Smooth muscle cell (in vitro differentiated cells): Measurements from ENCODE around the gene MGAT3. TPM values are rescaled to one million over a fixed set of nuclear protein-coding genes. Genes with fewer than 3 reads are reported as not detected.
A peak's percentile ranks its signal among the peaks of the same experiment; 100 is the strongest.

Experiments used
- DNase-seq: peaks from one replicate; lab custom pipeline; 2025; ENCODE audit not compliant: unreplicated experiment; lab: John Stamatoyannopoulos, UW
- H2AFZ ChIP-seq: fragments of 200-600 bp; sonication (generic); 2 replicates; pipeline ENCODE4 v1.6.0; 2016; ENCODE audit warnings: antibody characterized with exemption, low read depth, mild to moderate bottlenecking
- H3F3A ChIP-seq: fragments of 200-600 bp; sonication (generic); 2 replicates; pipeline ENCODE4 v1.6.0; 2017; ENCODE audit warnings: antibody characterized with exemption, low read depth
- H3K27ac ChIP-seq: fragments of 200-600 bp; sonication (generic); 2 replicates; pipeline ENCODE4 v1.5.1; 2016; ENCODE audit warnings: low read depth, mild to moderate bottlenecking
- H3K27me3 ChIP-seq: fragments of 200-600 bp; sonication (generic); 2 replicates; pipeline ENCODE4 v1.6.1; 2016; ENCODE audit warnings: low read depth, mild to moderate bottlenecking
- H3K36me3 ChIP-seq: fragments of 200-600 bp; sonication (generic); 2 replicates; pipeline ENCODE4 v1.5.1; 2016; ENCODE audit warnings: low read depth
- H3K4me1 ChIP-seq: fragments of 200-600 bp; sonication (generic); 2 replicates; pipeline ENCODE4 v1.5.1; 2016; ENCODE audit warnings: low read depth
- H3K4me2 ChIP-seq: fragments of 200-600 bp; sonication (generic); 2 replicates; pipeline ENCODE4 v1.6.0; 2016; ENCODE audit warnings: mild to moderate bottlenecking
- H3K4me3 ChIP-seq: fragments of 200-600 bp; sonication (generic); 2 replicates; pipeline ENCODE4 v1.5.1; 2016; ENCODE audit warnings: mild to moderate bottlenecking
- H3K79me2 ChIP-seq: fragments of 200-600 bp; sonication (generic); 2 replicates; pipeline ENCODE4 v1.6.0; 2016; ENCODE audit warnings: low read depth, mild to moderate bottlenecking
- H3K9ac ChIP-seq: fragments of 200-600 bp; sonication (generic); 2 replicates; pipeline ENCODE4 v1.6.0; 2016; ENCODE audit warnings: low read depth
- H3K9me3 ChIP-seq: fragments of 200-600 bp; sonication (generic); replicated peaks from 2 replicates; pipeline ENCODE4 v1.5.1; 2016; ENCODE audit warnings: low read depth
- H4K20me1 ChIP-seq: fragments of 200-600 bp; sonication (generic); 2 replicates; pipeline ENCODE4 v1.6.0; 2016; ENCODE audit warnings: low read depth
- CTCF ChIP-seq: fragments of 200-600 bp; sonication (generic); IDR thresholded peaks from 2 replicates; pipeline ENCODE4 v1.5.1; 2017; ENCODE audit warnings: borderline replicate concordance, mild to moderate bottlenecking, antibody characterized with exemption; ENCODE audit not compliant: insufficient read depth, poor library complexity, severe bottlenecking
- WGBS: methylation state at CpG from one replicate; pipeline ENCODE4 v1.1.7; 2016; ENCODE audit warnings: low lambda C conversion rate; 5-methylcytosine and 5-hydroxymethylcytosine counted together
- polyA plus RNA-seq: library from polyadenylated mRNA; unstranded; fragments of >200 nt; fragmentation: Nextera tagmentation; extraction: Ambion mirVana; gene quantifications from 2 replicates; pipeline ENCODE4 v1.2.1, GENCODE V29; 2016
- total RNA-seq: library from RNA; depleted of rRNA; stranded (reverse); fragments of >200 nt; gene quantifications from 2 replicates; pipeline ENCODE4 v1.2.3, GENCODE V29; 2014

The MGAT3 gene
- total and polyA plus RNA-seq, 2 experiments from 2014 or later: 3.9 to 7.8 TPM

GRCh38 chr22:39496131-39496838, 39.5 kb downstream of the MGAT3 start:
- Histone ChIP-seq H3K27me3 (no peaks in the 10 kb centered on the region), H3K9me3 (no peaks in the 10 kb centered on the region), H3K4me1 (peaks cover 14% of the 10 kb centered on the region), H3K4me3 (no peak overlapping the region), H3K27ac (no peak overlapping the region), H4K20me1 (peaks cover 5% of the 10 kb centered on the region), H3K36me3 (no peaks in the 10 kb centered on the region), H3K79me2 (no peaks in the 10 kb centered on the region), H2AFZ (no peak overlapping the region), H3K9ac (no peak overlapping the region), H3K4me2 (no peak overlapping the region), H3F3A (peaks cover 16% of the 10 kb centered on the region)
- no peak for DNase-seq
- peak; percentile 65 for TF ChIP-seq CTCF
- 47% methylated on average over 13 of the region's 13 CpGs for WGBS

- no peak overlapping the region for H3K9ac ChIP-seq
- H3F3A ChIP-seq: peaks cover 23% of the 10 kb centered on the region
- H4K20me1 ChIP-seq: peaks cover 5% of the 10 kb centered on the region
- H3K9me3 ChIP-seq: no peaks in the 10 kb centered on the region
- no peak overlapping the region for H3K4me3 ChIP-seq
- 96% methylated on average over 8 of the region's 8 CpGs for WGBS
- H2AFZ ChIP-seq: no peak overlapping the region
- DNase-seq: no peak
- H3K27ac ChIP-seq: no peak overlapping the region
- H3K79me2 ChIP-seq: peaks cover under 1% of the 10 kb centered on the region
- no peak overlapping the region for H3K4me2 ChIP-seq
- TF ChIP-seq CTCF: no peak
- H3K36me3 ChIP-seq: no peaks in the 10 kb centered on the region
- no peaks in the 10 kb centered on the region for H3K27me3 ChIP-seq
- peaks cover 19% of the 10 kb centered on the region for H3K4me1 ChIP-seq
Measured at GRCh38 chr22:39497429-39497828, 40.6 kb downstream of the MGAT3 start.

GRCh38 chr22:39498368-39498767, 41.6 kb downstream of the MGAT3 start:
- WGBS: 42% methylated on average over 2 of the region's 2 CpGs
- Histone ChIP-seq H3K9me3 (no peaks in the 10 kb centered on the region), H3K4me3 (no peak overlapping the region), H4K20me1 (peaks cover 2% of the 10 kb centered on the region), H3K36me3 (no peaks in the 10 kb centered on the region), H3K9ac (no peak overlapping the region), H3F3A (peaks cover 21% of the 10 kb centered on the region), H3K4me2 (no peak overlapping the region), H3K79me2 (peaks cover 10% of the 10 kb centered on the region), H3K27me3 (no peaks in the 10 kb centered on the region), H2AFZ (no peak overlapping the region), H3K4me1 (peaks cover 24% of the 10 kb centered on the region), H3K27ac (no peak overlapping the region)
- no peak for DNase-seq
- TF ChIP-seq CTCF: no peak

- H3K27ac ChIP-seq: no peak overlapping the region
- peaks cover 14% of the 10 kb centered on the region for H3K79me2 ChIP-seq
- H3K4me1 ChIP-seq: peaks cover 28% of the 10 kb centered on the region
- H3K9ac ChIP-seq: no peak overlapping the region
- no peak for TF ChIP-seq CTCF
- H3F3A ChIP-seq: peaks cover 17% of the 10 kb centered on the region
- no peak for DNase-seq
- H3K4me3 ChIP-seq: no peak overlapping the region
- H3K9me3 ChIP-seq: no peaks in the 10 kb centered on the region
- no peaks in the 10 kb centered on the region for H3K36me3 ChIP-seq
- 44% methylated on average over 3 of the region's 3 CpGs for WGBS
- no peak overlapping the region for H3K4me2 ChIP-seq
- H3K27me3 ChIP-seq: no peaks in the 10 kb centered on the region
- no peak overlapping the region for H2AFZ ChIP-seq
- H4K20me1 ChIP-seq: no peaks in the 10 kb centered on the region
Measured at GRCh38 chr22:39498802-39499201, 42.0 kb downstream of the MGAT3 start.
